ENCODE measurements around the gene ACAP2. TPM values are rescaled to one million over a fixed set of nuclear protein-coding genes. Genes with fewer than 3 reads are reported as not detected.
"Not testable (repeated sequence)": the region's sequence is repeated elsewhere in the genome, so short reads cannot be mapped to it uniquely, and the experiment has no call there.

The ACAP2 gene
- total RNA-seq, 1 donor from 2014 or later = 149 TPM

DNA sequence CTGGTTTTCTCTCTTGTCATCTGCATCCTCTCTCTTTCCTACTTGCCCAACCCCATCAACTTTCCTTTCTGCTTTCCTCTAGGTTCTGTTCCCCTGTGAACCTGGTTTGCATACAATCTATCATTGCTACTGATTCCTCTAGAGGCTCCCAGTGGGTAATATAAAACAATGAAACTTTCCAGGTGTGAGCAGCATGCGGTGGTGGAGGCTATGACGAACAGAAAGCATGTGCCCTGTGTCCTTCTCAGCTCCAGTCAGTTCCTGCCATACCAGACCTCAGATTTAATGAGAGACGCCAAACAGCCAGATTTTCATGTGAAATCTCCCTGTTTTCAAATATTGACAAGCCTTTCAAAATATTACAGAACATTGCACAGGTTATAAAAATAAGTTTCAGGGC, 3.5 kb upstream of the ACAP2 start:
- DNase-seq (ENCODE audit: low spot score in 2 of 2) (no peak), FAIRE-seq (no peak)

DNA sequence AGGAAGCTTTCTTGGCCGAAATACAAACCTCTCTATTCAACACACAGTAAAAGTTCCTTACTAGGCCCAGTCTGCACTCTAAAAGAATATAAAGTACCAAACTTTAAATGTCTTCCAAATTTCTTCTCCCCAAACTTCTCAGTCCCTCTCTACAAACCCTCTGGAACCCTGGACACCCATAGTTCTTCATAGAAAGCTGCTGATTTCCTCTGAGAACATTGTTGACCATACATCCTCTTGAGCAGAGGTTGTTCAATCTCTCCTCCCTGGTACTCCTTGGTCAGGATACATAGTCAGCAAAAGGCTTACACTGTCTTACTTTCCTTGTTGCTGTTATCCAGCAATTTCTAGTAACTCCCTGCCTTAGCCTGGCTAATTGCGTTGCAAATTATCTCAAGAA, 3.1 kb upstream of the ACAP2 start:
- no peak for FAIRE-seq

DNA sequence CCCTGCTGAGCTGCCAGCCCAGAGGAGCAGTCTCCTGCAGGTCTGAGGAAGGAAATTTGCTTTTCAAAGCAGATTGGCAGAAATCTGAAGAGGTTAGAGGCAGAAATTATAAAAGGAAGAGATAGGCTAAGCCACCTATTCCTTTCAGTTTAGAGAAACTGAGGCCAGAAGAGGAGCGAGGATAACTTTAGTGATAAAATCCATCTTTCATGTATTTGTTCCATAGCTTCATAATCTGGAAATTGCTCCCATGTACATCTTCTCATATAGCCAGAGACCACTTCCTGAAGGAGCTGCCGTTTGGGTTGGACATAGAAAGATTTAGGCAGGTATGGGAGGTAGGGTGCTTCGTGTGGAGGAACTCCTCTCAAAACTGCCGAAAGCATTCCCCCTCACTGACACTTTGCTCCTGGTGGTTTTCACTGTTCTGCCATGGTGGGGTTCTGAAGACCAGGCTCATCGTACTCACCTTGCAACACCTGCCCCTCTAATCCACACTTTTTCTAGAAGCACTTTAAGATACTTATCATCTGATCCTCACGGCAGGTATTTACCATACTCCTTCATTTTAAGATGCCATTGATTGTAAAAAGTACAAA, 670 bp upstream of the ACAP2 start:
- no peak for FAIRE-seq
- no peak for DNase-seq (ENCODE audit: low spot score in 2 of 2)

More for the DNA sequence above, 3.1 kb upstream of the ACAP2 start:
- DNase-seq (ENCODE audit: low spot score in 2 of 2) = no peak

DNA sequence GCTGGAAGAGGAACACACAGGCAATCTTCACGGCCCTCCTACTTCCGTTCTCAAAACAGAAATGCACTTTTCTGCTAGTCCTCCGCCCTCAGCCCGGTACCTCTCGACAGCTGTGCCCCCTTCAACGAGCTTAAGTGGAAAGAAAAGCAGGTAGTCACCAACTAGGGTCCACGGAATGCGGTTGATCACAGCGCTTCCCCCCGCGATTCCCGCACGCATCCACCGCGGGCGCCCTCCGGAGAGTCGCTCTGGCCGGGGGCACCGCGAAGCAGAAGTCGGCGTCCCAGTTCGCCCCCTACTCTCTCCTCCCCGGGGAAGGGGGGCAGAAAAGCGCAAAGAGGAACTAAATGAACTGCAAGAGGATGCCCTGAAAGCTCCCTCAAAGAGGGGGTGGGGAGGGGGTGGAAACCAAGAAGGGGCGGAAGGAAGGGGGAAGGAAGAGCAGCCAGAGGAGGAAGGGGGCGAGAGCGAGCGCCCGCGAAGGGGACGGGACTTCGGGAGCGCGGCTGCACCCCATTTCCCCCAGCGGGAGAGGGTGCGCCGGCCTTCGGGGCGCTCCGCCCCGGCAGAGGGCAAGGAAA, 738 bp downstream of the ACAP2 start:
- no peak for FAIRE-seq

DNA sequence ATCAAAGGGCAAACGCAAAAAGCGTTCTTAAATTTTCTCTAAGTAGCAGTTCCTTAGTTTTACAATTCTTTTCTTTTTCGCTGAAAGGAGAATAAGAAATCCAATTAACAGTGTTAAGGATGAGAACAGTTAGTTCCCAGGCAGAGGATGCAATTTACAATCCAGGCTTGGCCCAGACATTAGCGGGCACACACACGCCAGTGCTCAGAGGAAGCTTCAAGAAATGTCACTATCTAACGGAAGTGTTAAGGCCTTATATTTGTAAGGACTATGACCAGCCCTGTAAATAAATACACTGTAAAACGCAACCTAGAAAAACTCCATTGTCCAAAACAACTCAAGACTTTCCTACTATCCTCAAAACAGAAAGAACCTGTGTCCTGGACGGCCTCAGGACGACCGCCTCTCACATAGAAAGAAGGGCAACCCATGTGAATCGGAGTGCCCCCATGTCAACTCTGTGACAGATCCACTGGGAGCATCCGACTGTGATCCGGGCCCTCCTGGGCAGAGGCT, 1.3 kb downstream of the ACAP2 start:
- DNase-seq (ENCODE audit: low spot score in 2 of 2) (peak in 1 of 2 donors; percentile 27), FAIRE-seq (no peak)

More for the DNA sequence above, 738 bp downstream of the ACAP2 start:
- DNase-seq (ENCODE audit: low spot score in 2 of 2) = peak; percentile 24 to 29

DNA sequence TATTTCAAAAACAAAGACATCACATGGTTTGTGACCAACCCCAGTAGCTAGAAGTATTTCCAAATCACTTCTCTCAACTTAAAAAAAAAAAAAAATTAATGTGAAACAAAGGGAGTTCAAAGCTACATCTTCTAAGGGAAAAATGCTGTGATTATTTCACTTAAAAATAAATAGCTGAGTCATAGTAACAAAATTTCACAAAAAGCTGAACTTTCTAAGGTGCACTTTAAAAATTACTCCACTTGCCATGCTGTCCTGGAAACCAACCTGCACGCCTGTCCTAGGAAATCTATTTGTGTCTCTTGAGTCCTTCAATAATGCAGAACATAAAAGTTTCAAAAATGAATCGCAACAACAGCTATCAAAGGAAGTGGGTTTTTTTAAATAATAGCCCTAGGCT, 1.8 kb downstream of the ACAP2 start:
- FAIRE-seq (no peak), DNase-seq (ENCODE audit: low spot score in 2 of 2) (no peak)

DNA sequence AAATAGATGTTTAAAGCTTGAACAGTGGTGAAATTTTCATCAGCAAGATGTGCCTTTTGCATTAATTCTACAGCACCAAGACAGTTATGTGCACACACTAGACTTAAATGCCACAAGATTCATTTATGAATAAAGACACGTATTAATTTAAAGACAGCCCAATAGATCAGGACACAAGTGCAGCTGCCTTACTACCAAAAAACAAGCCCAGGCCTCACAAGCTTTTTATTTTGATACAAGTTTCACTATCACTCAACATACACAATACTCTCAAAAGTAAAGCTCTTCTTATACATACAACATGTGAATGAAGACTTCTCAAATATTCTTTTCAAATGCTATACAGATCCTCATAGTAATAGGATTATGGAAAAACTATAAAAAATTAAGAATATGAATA, 2.4 kb downstream of the ACAP2 start:
- DNase-seq (ENCODE audit: low spot score in 2 of 2) = no peak
- FAIRE-seq = no peak

DNA sequence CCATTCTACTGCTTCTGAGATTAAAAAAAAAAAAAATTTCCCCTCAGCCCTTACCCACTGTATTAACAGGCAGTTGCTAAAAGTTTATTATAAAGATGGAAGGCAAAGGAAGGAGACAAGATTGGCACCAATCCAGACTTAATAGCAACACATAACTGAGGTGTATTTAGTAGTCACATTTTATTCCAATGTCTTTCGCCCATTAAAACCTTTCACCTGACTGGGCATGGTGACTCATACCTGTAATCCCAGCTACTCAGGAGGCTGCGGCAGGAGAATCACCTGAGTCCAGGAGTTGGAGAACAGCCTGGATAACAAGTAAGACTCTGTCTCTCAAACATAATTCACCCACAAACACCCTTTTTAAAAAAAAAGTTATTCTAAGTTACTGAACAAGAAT, 4.4 kb downstream of the ACAP2 start:
- FAIRE-seq = no peak

DNA sequence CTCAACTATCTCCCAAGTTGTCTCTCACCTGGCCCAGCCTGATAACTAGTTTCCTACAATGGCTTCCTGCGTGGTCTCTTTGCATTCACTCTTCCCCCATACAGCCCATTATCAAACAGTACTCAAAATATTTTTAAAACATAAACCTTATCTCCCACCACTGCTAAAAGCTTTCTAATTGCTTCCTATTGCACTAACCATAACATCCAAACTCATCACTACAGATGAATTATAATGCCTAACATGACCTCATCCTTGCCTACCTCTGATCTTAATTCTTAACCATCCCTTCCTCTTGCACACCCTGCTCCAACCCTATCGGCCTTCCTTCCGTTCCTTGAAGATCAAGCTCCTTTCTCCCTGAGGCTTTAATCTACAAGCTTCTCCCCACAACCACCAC, 17.0 kb downstream of the ACAP2 start:
- no peak for FAIRE-seq
- no peak for DNase-seq (ENCODE audit: low spot score in 2 of 2)

More for the DNA sequence above, 4.4 kb downstream of the ACAP2 start:
- DNase-seq (ENCODE audit: low spot score in 2 of 2) = no peak

DNA sequence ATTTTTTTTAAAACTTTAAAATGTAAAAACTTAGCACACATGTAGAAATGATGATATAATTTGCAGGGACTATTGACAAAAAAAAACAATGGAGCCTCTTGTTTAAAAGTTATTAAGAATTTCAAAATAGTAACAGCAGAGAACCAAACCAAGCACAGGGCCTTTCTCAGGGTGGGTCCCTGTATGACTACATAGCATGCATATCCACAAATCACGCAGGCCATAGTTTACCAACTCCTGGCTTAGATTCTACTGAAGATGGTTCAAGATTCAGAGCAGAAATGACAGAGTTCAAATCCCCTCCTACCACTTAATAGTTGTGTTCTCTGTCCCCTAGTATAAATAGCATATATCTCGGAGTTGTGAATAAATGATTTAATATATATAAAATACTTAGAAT, 19.0 kb downstream of the ACAP2 start:
- no peak for DNase-seq (ENCODE audit: low spot score in 2 of 2)

DNA sequence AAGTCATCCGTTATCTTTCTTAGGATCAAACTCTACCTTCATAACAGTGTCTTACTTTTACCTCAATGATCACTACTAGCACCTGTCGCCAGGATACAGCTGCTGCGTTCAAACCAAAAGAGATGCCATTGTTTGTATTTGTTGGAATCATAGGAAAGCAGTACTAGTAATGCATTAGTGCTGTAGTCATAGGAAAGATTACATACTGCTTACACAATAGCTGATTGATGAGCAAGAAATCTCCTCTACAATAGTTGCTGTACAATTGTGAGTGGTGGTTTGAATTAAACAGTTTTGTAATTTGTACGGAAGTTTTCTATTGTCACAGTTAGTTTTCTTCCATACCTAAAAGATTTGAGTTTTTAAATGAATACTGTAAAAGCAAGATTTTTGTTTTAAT, 21.4 kb downstream of the ACAP2 start:
- FAIRE-seq (no peak), DNase-seq (ENCODE audit: low spot score in 2 of 2) (no peak)

More for the DNA sequence above, 19.0 kb downstream of the ACAP2 start:
- FAIRE-seq = no peak

DNA sequence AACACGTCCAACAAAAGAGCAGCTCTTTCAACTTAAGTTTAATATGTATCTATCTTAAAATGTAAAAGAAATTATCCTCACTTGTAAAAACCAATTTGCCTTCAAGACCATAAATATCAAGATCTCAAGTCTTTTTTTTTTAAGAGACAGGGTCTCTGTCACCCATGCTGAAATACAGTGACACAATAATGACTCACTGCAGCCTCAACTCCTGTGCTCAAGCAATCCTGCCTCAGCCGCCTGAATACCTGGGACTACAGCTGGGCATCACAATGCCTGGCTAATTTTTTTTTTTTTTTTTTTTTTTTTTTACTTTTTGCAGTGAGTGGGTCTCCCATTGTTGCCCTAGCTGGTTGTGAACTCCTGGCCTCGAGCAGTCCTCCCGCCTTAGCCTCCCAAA, 26.0 kb downstream of the ACAP2 start:
- FAIRE-seq = no peak
- no peak for DNase-seq (ENCODE audit: low spot score in 2 of 2)

DNA sequence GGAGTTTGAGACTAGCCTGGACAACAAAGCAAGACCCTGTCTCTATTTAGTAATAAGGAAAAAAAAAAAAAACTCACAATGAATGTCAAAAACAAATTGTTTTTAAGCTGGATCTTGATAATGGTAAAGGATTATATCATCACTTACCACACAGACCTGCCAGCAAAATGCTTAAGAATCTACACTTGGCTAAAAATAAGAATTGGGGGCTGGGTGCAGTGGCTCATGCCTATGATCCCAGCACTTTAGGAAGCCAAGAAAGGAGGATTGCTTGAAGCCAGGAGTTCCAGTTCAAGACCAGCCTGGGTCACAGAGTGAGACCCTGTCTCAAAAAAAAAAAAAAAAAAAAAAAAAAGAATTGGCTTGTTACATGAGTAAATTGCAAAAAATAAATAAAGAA, 31.0 kb downstream of the ACAP2 start:
- FAIRE-seq (no peak), DNase-seq (ENCODE audit: low spot score in 2 of 2) (no peak)

DNA sequence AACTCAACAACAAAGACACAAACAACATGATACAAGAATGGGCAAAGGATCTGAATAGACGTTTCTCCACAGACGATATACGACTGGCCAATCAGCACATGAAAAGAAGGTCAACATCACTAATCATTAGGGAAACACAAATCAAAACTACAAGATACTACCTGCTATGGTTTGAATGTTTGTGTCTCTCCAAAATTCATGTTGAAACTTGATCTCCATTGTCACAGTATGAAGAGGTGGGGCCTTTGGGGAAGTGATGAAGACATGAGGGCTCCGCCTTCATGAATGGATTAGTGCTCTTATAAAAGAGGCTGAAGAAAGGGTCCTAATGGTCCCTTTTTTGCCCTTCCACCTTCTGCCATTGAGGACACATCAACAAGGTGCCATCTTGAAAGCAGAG, 32.3 kb downstream of the ACAP2 start:
- DNase-seq (ENCODE audit: low spot score in 2 of 2) = no peak
- FAIRE-seq = no peak

DNA sequence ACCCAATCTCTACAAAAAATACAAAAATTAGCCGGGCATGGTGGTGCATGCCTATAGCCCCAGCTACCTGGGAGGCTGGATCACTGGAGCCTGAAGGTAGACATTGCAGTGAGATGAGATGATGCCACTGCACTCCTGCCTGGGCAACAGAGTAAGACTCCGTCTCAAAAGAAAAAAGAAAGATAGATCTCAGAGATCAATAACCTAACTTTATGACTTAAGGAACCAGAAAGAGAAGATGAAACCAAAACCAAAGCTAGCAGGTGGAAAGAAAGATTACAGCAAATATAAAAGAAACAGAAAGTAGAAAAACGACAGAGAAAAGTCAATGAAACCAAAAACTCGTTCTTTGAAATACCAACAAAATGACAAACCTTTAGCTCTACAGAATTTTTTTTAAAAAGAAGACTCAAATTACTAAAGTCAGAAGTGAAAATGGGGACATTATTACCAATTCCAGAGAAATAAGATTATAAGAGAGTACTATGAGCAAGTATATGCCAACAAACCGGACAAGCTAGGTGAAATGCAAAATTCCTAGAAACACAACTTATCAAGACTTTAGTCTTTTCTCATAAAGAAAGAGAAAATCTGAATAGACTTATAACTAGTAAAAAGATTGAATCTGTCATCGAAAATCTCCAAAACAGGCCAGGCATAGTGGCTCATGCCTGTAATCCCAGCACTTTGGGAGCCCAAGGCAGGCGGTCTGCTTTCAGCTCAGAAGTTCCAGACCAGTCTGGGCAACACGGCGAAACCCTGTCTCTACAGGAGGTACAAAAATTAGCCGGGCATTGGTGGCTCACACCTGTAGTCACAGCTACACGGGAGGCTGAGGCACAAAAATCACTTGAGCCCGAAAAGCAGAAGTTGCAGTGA, 35.0 kb downstream of the ACAP2 start:
- no peak for FAIRE-seq
- no peak for DNase-seq (ENCODE audit: low spot score in 2 of 2)

DNA sequence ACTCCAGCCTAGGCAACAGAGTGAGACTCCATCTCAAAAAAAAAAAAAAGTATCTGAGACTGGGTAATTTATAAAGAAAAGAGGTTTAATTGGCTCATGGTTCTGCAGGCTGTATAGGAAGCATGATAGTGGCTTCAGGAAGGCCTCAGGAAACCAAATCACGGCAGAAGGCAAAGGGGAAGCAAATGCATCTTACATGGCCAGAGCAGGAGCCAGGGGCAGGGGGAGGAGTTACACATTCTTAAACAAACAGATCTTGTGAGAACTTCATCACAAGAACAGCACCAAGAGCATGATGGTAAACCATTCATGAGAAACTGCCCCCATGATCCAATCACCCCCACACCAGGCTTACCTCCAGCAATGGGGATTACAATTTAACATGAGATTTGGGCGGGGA, 37.2 kb downstream of the ACAP2 start:
- FAIRE-seq = no peak
- no peak for DNase-seq (ENCODE audit: low spot score in 2 of 2)

DNA sequence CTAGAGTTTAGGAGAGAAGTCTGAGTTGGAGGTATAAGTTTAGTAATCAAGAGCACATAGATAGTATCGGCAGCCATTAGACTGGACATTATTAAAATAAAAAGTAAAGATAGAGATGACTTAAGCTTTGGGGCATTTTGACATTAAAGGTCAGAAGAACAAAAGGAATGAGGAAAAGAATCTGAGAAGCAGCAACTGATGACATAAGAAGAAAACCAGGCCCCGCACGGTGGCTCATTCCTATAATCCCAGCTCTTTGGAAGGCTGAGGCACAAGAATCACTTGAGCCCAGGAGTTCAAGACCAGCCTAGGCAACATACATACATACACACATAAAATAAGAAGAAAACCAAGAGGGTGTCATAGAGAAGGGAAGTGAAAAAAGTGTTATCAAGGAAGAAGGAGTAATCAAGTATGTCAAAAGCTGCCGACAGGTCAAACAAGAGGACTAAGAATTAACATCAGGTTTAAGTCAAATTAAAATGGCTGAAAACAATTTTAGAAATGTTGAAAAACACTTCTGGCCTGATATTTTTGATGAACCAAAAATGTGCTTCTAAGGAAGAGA, 38.9 kb downstream of the ACAP2 start:
- FAIRE-seq = no peak
- no peak for DNase-seq (ENCODE audit: low spot score in 2 of 2)

DNA sequence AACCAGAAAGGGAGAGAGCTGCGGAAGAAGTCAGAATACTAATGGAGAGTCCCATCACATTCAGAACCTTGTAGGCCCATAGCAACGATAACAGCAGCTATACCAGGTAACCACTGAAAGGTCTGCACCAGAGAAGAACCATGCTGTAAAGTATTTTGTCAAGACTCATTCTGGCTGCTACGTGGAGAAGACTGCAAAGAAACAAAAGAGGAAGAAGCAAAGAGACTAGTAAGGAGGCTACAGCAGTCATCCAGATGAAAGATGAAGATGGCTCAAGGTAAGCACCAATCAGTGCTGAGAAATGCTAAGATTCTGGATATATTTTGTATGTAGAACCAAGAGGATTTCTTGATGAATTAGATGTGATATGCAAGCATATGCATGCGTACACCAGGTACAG, 39.6 kb downstream of the ACAP2 start:
- DNase-seq (ENCODE audit: low spot score in 2 of 2) = no peak
- FAIRE-seq = no peak

DNA sequence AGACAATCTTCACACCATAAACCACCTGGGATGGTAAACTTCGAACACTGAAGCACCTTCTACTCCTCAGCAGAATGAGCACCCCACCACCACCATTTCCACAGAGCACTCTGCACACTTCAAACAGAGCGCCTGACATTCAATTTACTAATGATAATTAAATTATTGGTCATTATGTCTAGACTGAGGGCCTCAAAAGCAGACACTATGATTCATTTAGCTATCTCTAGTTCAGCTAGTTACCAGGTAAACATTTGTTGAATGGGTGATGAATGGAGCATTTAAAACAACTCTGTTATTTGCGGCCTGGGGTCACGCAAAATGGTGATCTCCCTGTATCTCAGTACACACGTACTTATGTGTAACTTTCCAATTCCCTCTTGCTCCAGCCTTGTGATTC, 40.9 kb downstream of the ACAP2 start:
- DNase-seq (ENCODE audit: low spot score in 2 of 2) = no peak
- no peak for FAIRE-seq

DNA sequence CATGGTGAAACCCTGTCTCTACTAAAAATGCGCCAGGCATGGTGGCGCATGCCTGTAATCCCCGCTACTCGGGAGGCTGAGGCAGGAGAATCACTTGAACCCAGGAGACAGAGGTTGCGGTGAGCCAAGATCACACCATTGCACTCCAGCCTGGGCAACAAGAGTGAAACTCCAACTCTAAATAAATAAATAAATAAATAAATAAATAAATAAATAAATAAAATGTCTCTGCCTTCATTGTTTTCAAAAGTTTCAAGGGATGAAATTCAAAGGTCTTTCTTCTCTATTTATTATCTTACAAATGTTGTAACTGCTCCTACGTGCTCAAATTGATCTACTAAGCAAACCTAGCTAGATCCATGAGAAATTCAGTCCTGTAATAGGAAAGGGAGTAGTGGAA, 44.4 kb downstream of the ACAP2 start:
- DNase-seq (ENCODE audit: low spot score in 2 of 2); FAIRE-seq: not testable (repeated sequence)

DNA sequence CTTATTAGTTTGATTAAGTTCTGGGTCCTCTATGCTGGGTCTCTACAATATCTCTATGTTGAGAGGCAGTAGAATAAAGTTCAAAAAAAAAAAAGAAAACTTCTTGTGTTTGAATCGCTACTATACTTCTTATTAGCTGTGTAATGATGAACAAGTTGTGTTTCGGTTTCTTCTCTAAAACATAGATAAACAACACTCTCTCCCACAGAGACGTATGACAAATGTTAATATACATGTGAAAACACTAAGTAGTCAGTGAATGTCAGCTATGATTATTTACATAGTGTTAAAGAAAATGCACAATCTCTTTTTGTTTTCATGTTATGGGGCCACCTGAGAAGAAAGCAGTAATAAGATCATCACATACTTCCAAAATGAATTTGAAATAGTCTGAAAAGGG, 45.3 kb downstream of the ACAP2 start:
- FAIRE-seq (no peak), DNase-seq (ENCODE audit: low spot score in 2 of 2) (no peak)
